ENCODE measurements around the gene SLC48A1. TPM values are rescaled to one million over a fixed set of nuclear protein-coding genes. Genes with fewer than 3 reads are reported as not detected.

SLC48A1 gene
- total and polyA plus RNA-seq, 9 donors = 8.8 to 13.0 (median 12.2) TPM

DNA sequence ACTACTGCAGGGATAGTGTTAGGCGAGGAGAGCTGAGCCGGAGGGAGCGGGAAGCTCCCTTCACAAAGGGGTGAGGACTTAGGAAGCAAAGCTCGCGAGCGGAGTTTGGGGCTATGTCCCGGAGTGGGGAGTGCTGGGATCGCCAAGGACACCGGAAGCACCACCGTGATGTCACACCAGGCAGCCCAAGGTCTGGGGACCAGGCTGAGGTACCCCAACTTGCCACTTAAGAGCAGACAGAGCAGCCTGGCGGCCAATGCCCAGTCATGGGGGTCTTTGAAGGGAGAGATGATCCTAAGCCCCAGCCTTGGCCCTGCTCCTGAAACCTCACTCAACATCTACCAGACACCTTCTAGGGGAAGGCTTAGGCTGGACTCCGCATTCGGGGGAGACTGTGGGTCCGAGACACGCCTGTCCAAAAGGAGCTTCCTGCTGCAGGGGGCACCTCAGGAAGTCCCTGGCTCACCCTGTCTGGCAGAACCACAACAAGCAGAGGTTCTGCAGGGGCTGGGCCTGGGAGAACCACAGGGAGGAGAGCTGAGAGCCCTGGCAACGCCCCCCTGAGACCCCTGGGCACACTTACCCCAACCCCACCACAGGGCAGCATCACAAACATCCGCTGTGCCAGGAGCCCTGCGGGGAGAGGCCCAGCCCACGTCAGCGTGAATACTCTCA lies 17.8 kb downstream of the SLC48A1 start:
- H3K4me3 ChIP-seq (ENCODE audit: low read length) = no peak overlapping the region
- no peaks in the 10 kb centered on the region for H3K9me3 ChIP-seq (replicated peaks; ENCODE audit: control insufficient read depth, low read depth, low read length)
- WGBS (ENCODE audit: insufficient coverage) = 91% methylated on average over 14 of the region's 20 CpGs
- H3K27ac ChIP-seq (ENCODE audit: low read length) = no peak overlapping the region
- H3K4me1 ChIP-seq (ENCODE audit: control insufficient read depth, insufficient read depth, low read length) = peaks cover 3% of the 10 kb centered on the region
- H3K27me3 ChIP-seq (ENCODE audit: control insufficient read depth, insufficient read depth, low read length) = no peaks in the 10 kb centered on the region
- H3K36me3 ChIP-seq (ENCODE audit: control insufficient read depth, insufficient read depth, low read length) = peaks cover 88% of the 10 kb centered on the region
- no peak for DNase-seq

DNA sequence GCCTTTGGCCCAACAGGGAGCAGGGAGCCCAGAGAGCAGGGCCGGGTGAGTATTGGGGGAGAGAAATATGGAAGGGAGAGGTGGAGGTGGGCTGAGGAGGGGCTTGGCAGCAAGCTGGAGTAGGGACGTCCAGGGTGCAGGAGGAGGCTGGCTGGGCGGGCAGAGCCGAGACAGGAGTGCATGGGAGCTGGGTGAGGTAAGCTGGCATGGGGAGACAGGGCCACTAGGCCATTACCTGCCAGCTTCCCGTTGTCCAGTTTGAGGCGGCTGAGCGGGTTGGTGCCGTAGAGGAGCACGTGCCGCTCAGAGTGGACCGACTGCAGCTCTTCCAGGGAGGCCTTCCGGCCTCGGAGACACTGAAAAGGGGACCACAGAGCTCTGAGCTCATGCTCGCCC lies 18.3 kb downstream of the SLC48A1 start:
- H3K27me3 ChIP-seq (ENCODE audit: control insufficient read depth, insufficient read depth, low read length) = no peaks in the 10 kb centered on the region
- H3K4me1 ChIP-seq (ENCODE audit: control insufficient read depth, insufficient read depth, low read length) = peaks cover 3% of the 10 kb centered on the region
- H3K27ac ChIP-seq (ENCODE audit: low read length) = no peak overlapping the region
- peaks cover 87% of the 10 kb centered on the region for H3K36me3 ChIP-seq (ENCODE audit: control insufficient read depth, insufficient read depth, low read length)
- no peaks in the 10 kb centered on the region for H3K9me3 ChIP-seq (replicated peaks; ENCODE audit: control insufficient read depth, low read depth, low read length)
- no peak for DNase-seq
- no peak overlapping the region for H3K4me3 ChIP-seq (ENCODE audit: low read length)
- WGBS (ENCODE audit: insufficient coverage) = 90% methylated on average over 13 of the region's 14 CpGs

DNA sequence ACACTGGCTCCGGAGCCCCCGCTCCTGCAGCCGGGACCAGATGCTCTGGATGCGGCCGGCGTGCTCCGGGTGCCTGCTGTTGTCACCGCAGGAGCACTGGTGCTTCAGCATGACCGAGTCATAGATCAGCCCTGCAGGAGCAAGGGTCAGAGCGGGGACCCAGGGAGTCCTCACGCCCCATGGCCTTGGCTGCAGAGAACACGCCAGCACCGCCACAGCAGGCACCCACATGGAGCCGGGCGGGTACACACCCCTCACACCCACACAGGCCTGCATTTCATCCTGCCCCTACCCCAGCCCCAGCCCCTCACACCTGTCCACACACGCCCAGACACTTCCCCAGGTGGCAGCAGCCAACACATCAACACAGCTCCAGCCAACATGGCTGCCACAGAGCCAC lies 18.8 kb downstream of the SLC48A1 start:
- no peaks in the 10 kb centered on the region for H3K27me3 ChIP-seq (ENCODE audit: control insufficient read depth, insufficient read depth, low read length)
- no peak for DNase-seq
- no peak overlapping the region for H3K27ac ChIP-seq (ENCODE audit: low read length)

DNA sequence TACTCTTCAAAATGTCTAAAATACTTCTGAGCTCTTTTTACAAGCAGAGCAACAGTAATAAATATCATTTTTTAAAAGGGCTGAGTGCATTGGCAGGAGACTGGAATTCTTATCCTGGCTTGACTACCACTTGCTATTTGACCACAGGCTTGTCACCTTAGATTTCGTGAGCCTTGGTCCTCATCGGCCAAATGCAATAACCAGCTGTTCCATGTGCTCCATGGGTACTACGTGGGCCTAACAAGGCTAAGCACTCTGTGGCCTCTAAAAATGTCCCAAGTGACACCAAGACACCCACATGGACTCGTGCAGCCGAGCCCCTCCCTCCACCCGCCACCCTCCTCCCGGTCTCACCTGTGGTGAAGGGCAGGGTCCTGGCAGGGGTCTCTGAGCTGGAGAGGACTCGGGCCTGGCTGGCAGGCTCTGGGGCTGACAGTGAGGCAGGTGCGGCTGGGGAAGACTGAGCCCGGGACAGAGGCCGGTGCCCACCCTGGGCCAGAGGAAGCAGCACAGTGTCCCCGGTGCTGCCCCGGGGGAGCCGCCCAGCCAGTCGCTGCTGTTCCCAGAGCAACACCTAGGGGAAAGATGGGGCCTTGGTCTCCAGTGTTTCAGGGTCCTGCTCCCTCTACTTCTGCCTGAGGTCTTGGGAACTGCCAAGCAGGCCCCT lies 20.1 kb downstream of the SLC48A1 start:
- H3K27ac ChIP-seq (ENCODE audit: low read length) = no peak overlapping the region

More for the DNA sequence above, 18.8 kb downstream of the SLC48A1 start:
- Histone ChIP-seq H3K36me3 (ENCODE audit: control insufficient read depth, insufficient read depth, low read length) (peaks cover 87% of the 10 kb centered on the region), H3K4me1 (ENCODE audit: control insufficient read depth, insufficient read depth, low read length) (peaks cover 3% of the 10 kb centered on the region), H3K9me3 (replicated peaks; ENCODE audit: control insufficient read depth, low read depth, low read length) (no peaks in the 10 kb centered on the region), H3K4me3 (ENCODE audit: low read length) (no peak overlapping the region)
- WGBS (ENCODE audit: insufficient coverage) = 89% methylated on average over 13 of the region's 16 CpGs

DNA sequence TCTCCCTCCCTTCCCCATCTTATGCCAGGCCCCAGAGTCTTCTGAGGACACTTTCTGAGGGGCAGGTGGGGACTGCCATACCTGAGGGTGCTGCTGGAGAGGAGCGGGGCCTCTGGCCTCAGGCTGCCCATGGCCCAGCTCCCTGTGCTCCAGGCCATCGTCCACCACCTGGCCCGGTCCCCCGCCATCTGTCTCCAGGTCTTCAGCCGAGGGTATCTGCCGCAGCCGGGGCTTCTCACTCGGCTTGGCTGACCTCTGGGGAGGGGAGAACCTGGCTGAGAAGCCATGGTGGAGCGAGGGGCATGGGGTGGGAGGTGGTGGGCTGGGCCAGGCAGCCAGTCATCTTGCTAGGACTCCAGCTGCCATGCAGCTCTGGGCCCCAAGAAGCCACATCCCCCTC lies 21.6 kb downstream of the SLC48A1 start:
- DNase-seq = no peak
- no peak overlapping the region for H3K27ac ChIP-seq (ENCODE audit: low read length)
- peaks cover 82% of the 10 kb centered on the region for H3K36me3 ChIP-seq (ENCODE audit: control insufficient read depth, insufficient read depth, low read length)
- H3K4me1 ChIP-seq (ENCODE audit: control insufficient read depth, insufficient read depth, low read length) = peaks cover 10% of the 10 kb centered on the region
- no peaks in the 10 kb centered on the region for H3K9me3 ChIP-seq (replicated peaks; ENCODE audit: control insufficient read depth, low read depth, low read length)
- H3K4me3 ChIP-seq (ENCODE audit: low read length) = no peak overlapping the region
- H3K27me3 ChIP-seq (ENCODE audit: control insufficient read depth, insufficient read depth, low read length) = no peaks in the 10 kb centered on the region
- 88% methylated on average over 4 of the region's 9 CpGs for WGBS (ENCODE audit: insufficient coverage)

More for the DNA sequence above, 20.1 kb downstream of the SLC48A1 start:
- H3K4me1 ChIP-seq (ENCODE audit: control insufficient read depth, insufficient read depth, low read length) = peaks cover 3% of the 10 kb centered on the region
- peaks cover 85% of the 10 kb centered on the region for H3K36me3 ChIP-seq (ENCODE audit: control insufficient read depth, insufficient read depth, low read length)
- no peaks in the 10 kb centered on the region for H3K27me3 ChIP-seq (ENCODE audit: control insufficient read depth, insufficient read depth, low read length)
- H3K9me3 ChIP-seq (replicated peaks; ENCODE audit: control insufficient read depth, low read depth, low read length) = no peaks in the 10 kb centered on the region
- no peak for DNase-seq
- no peak overlapping the region for H3K4me3 ChIP-seq (ENCODE audit: low read length)
- 61% methylated on average over 10 of the region's 15 CpGs for WGBS (ENCODE audit: insufficient coverage)

DNA sequence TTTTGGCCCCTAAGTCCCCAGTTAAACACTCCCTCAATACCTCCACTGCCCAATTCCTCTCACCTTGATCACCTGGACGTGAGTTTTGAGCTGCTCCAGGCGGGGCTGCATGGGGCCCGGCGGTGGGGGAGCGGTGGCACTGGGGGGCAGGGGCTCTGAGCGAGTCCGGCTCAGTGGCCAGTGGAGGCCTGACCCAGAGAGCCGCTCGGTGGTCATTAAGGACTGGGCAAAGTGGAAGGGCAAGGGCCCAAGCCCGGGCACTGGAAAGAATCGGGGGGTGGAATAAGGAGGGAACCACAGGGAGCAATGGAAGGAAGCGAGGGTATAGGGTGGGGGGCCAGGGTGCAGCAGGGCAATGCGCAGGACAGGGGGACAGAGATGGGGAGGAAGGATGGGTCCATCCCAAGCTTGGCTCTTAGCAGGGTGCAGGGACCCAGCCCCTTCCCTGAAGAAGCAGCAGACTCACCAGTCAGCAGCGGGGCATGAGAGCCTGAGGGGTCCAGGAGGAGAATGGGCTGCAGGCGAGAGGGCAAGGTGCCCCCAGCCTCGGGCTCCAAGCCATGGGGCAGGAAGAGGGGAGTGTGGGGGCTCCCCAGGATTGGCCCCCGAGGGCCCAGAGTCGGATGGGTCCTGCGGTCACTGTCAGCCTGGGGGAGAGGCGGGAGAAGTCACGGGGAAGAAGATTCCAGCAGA lies 22.2 kb downstream of the SLC48A1 start:
- 92% methylated on average over 17 of the region's 21 CpGs for WGBS (ENCODE audit: insufficient coverage)
- DNase-seq = no peak

DNA sequence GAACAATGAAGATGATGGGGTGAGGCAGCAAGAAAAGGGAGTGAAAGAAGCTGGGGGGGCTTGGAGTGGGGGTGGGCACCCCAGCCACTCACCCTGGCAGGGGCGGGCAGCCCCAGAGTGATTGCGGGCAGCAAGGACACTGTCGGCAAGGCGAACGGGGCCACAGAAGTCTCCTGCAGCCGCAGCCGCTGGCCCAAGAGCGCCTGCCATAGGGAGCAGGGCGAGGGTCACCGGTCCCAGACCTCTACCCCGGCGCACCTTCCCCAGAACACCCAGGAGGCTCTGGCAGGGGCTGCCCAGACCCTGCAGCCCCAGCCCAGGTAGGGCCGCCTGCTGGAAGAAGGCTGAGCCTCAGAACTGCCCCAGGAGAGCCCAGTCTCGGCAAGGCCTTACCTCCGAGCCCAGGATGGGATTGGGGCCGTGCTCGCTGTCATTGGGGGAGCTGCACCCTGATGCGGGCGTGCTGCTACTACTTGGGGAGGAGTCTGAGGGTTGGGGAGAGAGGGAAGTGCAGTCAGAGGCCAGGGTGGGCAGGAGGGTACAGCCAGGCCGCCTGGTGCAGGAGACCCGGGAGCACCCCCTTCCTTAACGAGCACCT lies 22.9 kb downstream of the SLC48A1 start:
- no peak for DNase-seq
- WGBS (ENCODE audit: insufficient coverage) = 88% methylated on average over 19 of the region's 22 CpGs
- H3K4me1 ChIP-seq (ENCODE audit: control insufficient read depth, insufficient read depth, low read length) = peaks cover 22% of the 10 kb centered on the region
- no peaks in the 10 kb centered on the region for H3K27me3 ChIP-seq (ENCODE audit: control insufficient read depth, insufficient read depth, low read length)
- H3K27ac ChIP-seq (ENCODE audit: low read length) = no peak overlapping the region
- peaks cover 82% of the 10 kb centered on the region for H3K36me3 ChIP-seq (ENCODE audit: control insufficient read depth, insufficient read depth, low read length)
- no peak overlapping the region for H3K4me3 ChIP-seq (ENCODE audit: low read length)
- H3K9me3 ChIP-seq (replicated peaks; ENCODE audit: control insufficient read depth, low read depth, low read length) = no peaks in the 10 kb centered on the region

More for the DNA sequence above, 22.2 kb downstream of the SLC48A1 start:
- Histone ChIP-seq H3K9me3 (replicated peaks; ENCODE audit: control insufficient read depth, low read depth, low read length) (no peaks in the 10 kb centered on the region), H3K4me3 (ENCODE audit: low read length) (no peak overlapping the region), H3K36me3 (ENCODE audit: control insufficient read depth, insufficient read depth, low read length) (peaks cover 82% of the 10 kb centered on the region), H3K27me3 (ENCODE audit: control insufficient read depth, insufficient read depth, low read length) (no peaks in the 10 kb centered on the region), H3K4me1 (ENCODE audit: control insufficient read depth, insufficient read depth, low read length) (peaks cover 16% of the 10 kb centered on the region), H3K27ac (ENCODE audit: low read length) (no peak overlapping the region)

DNA sequence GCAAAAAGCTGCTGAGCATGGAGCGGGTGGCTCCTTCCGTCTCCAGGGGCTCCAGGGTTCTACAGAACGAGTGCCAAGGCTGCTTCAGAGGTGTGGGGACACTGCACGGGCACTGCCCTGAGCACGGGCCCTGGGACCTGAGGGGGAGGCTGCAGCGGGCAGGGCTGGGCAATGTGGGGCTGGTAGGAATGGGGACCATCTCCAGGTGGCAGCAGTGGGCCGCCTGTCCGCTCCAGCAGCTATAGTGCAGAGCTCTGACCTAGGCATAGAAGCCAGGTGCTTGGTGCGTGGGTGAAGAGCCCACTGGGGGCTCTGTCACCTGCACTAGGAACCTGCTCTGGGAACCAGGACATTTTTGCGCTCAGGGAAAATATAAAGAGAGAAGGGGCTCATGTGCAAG lies 24.4 kb downstream of the SLC48A1 start:
- Histone ChIP-seq H3K9me3 (replicated peaks; ENCODE audit: control insufficient read depth, low read depth, low read length) (no peaks in the 10 kb centered on the region), H3K27me3 (ENCODE audit: control insufficient read depth, insufficient read depth, low read length) (no peaks in the 10 kb centered on the region), H3K36me3 (ENCODE audit: control insufficient read depth, insufficient read depth, low read length) (peaks cover 72% of the 10 kb centered on the region), H3K4me3 (ENCODE audit: low read length) (no peak overlapping the region), H3K27ac (ENCODE audit: low read length) (no peak overlapping the region), H3K4me1 (ENCODE audit: control insufficient read depth, insufficient read depth, low read length) (peaks cover 36% of the 10 kb centered on the region)
- no peak for DNase-seq
- 89% methylated on average over 9 of the region's 10 CpGs for WGBS (ENCODE audit: insufficient coverage)

DNA sequence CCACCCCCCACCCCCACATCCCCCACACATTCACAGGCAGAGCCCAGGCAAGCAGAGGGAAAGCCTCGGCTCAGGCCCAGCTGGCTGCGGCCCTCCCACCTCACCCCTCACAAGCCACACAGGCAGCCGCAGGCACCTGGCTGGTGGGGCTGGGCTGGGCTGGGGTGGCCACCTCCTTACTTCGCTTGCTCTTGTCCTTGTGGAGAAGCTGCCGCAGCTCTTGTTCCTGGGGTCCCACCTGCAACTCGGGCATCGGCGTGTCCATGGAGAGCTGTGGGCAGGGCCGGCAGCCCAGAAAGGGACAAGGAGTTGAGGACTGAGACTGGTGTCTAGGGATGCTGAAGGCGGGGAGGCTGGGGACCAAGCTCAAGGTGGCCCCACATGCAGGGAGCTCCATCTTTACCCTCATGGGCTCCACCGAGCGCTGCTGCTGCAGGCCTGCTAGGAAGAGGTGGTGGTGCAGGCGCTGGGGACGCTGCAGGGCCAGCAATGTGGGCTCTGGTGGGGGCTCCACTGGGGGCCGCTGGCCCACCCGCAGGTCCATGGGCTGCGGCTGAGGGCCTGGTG lies 25.4 kb downstream of the SLC48A1 start:
- peaks cover 45% of the 10 kb centered on the region for H3K4me1 ChIP-seq (ENCODE audit: control insufficient read depth, insufficient read depth, low read length)
- WGBS (ENCODE audit: insufficient coverage) = 91% methylated on average over 14 of the region's 17 CpGs
- H3K27ac ChIP-seq (ENCODE audit: low read length) = no peak overlapping the region

More for the DNA sequence above, 25.4 kb downstream of the SLC48A1 start:
- Histone ChIP-seq H3K27me3 (ENCODE audit: control insufficient read depth, insufficient read depth, low read length) (no peaks in the 10 kb centered on the region), H3K4me3 (ENCODE audit: low read length) (no peak overlapping the region), H3K9me3 (replicated peaks; ENCODE audit: control insufficient read depth, low read depth, low read length) (no peaks in the 10 kb centered on the region), H3K36me3 (ENCODE audit: control insufficient read depth, insufficient read depth, low read length) (peaks cover 76% of the 10 kb centered on the region)
- no peak for DNase-seq

All from muscle of leg (tissue), 11 donors.